HepG2 (cell line): Measurements from ENCODE around the gene PLCB1. TPM values are rescaled to one million over a fixed set of nuclear protein-coding genes. Genes with fewer than 3 reads are reported as not detected.
A peak's percentile ranks its signal among the peaks of the same experiment; 100 is the strongest.

Experiments used
- CREB1 ChIP-seq, 2 experiments: fragments of 450-650 bp in 1 of 2; IDR thresholded peaks; 2 replicates each; pipeline ENCODE4 v1.6.1; 2016 to 2017; ENCODE audit warnings: control low read depth in 1 of 2, mild to moderate bottlenecking in 1 of 2, missing compliant biosample characterization in 1 of 2, missing genetic modification characterization in 1 of 2
- EED ChIP-seq: sonication (generic); formaldehyde crosslinking; IDR thresholded peaks from 2 replicates; pipeline ENCODE4 v1.5.0; 2020; ENCODE audit warnings: mild to moderate bottlenecking, missing genetic modification reagents
- HOXA9 ChIP-seq: sonication (generic); formaldehyde crosslinking; IDR thresholded peaks from 2 replicates; pipeline ENCODE4 v1.8.1; 2022; ENCODE audit warnings: missing genetic modification reagents, mild to moderate bottlenecking, moderate library complexity, borderline replicate concordance
- SSRP1 ChIP-seq: IDR thresholded peaks from 2 replicates; pipeline ENCODE4 v1.6.1; 2016; ENCODE audit warnings: control low read depth
- TFDP1 ChIP-seq: IDR thresholded peaks from 2 replicates; pipeline ENCODE4 v1.6.1; 2016; ENCODE audit warnings: missing compliant biosample characterization, missing genetic modification reagents, borderline replicate concordance
- ZNF18 ChIP-seq: sonication (generic); formaldehyde crosslinking; IDR thresholded peaks from 2 replicates; pipeline ENCODE4 v1.8.0; 2022; ENCODE audit warnings: mild to moderate bottlenecking, missing genetic modification reagents; ENCODE audit not compliant: insufficient replicate concordance
- ZNF207 ChIP-seq: fragments of 450-650 bp; IDR thresholded peaks from 2 replicates; pipeline ENCODE4 v1.6.1; 2016; ENCODE audit warnings: antibody characterized with exemption, borderline replicate concordance
- ZNF563 ChIP-seq: sonication (generic); formaldehyde crosslinking; IDR thresholded peaks from 2 replicates; pipeline ENCODE4 v1.8.0; 2022; ENCODE audit warnings: mild to moderate bottlenecking, moderate library complexity, missing genetic modification reagents
- ZNF724P ChIP-seq: sonication (generic); formaldehyde crosslinking; IDR thresholded peaks from 2 replicates; pipeline ENCODE4 v1.8.0; 2022; ENCODE audit warnings: missing genetic modification reagents, borderline replicate concordance
- ZNF878 ChIP-seq: sonication (generic); formaldehyde crosslinking; IDR thresholded peaks from 2 replicates; pipeline ENCODE4 v1.8.1; 2023; ENCODE audit warnings: mild to moderate bottlenecking, missing genetic modification reagents, moderate library complexity
- polyA plus RNA-seq, 8 experiments: library from polyadenylated mRNA; depleted of rRNA in 3 of 8; stranded (reverse) in 7 of 8; unstranded in 1 of 8; fragments of >200 nt; fragmentation: Illumina TruSeq in 4 of 8; extraction: Trizol in 4 of 8; gene quantifications; 2 replicates each; pipeline versions ENCODE4 v1.2.1 to v1.2.3, GENCODE V29; 2011 to 2016; ENCODE audit warnings: low read depth in 4 of 8, missing spikeins in 1 of 8, mixed read lengths in 1 of 8; ENCODE audit not compliant: insufficient read depth in 1 of 8
- total RNA-seq, 5 experiments: library from RNA; depleted of rRNA; stranded (reverse); fragments of >200 nt; fragmentation: Illumina TruSeq; extraction: Trizol; gene quantifications; 2 replicates each; pipeline ENCODE4 v1.2.3, GENCODE V29; 2016; ENCODE audit warnings: low read depth in 1 of 5
- TF ChIP-seq, protein P1 (sequence below): IDR thresholded peaks from 2 replicates; pipeline ENCODE4 v1.6.1; 2016; ENCODE audit warnings: low read depth, borderline replicate concordance
- TF ChIP-seq, protein P2 (sequence below): IDR thresholded peaks from 2 replicates; pipeline ENCODE4 v1.6.1; 2016; ENCODE audit warnings: low read depth
- TF ChIP-seq, protein P3 (sequence below): IDR thresholded peaks from 2 replicates; pipeline ENCODE4 v1.6.1; 2016
- TF ChIP-seq, protein P4 (sequence below): sonication (generic); formaldehyde crosslinking; IDR thresholded peaks from 2 replicates; pipeline ENCODE4 v1.4.0; 2020; ENCODE audit warnings: missing genetic modification reagents
- TF ChIP-seq, protein P5 (sequence below): IDR thresholded peaks from 2 replicates; pipeline ENCODE4 v1.6.1; 2016; ENCODE audit warnings: mild to moderate bottlenecking
- TF ChIP-seq, protein P6 (sequence below): sonication (generic); formaldehyde crosslinking; IDR thresholded peaks from 2 replicates; pipeline ENCODE4 v1.5.0; 2020; ENCODE audit warnings: missing genetic modification reagents

Gene PLCB1
- total and polyA plus RNA-seq, 2 of the 13 experiments (the other 11 are each of a cell fraction or from before 2014, with no cell fraction given): 42.4 to 55.9 TPM

GRCh38 chr20:8364734-8365078 is 232.6 kb downstream of the PLCB1 start (continued):
- peak; percentile 92 for TF ChIP-seq ZNF18 (CRISPR knock-in tag)
- TF ChIP-seq ZNF724P: no peak
- peak; percentile 70; the same call in 1 of the 2 replicates for TF ChIP-seq ZNF878 (CRISPR knock-in tag)
- TF ChIP-seq CREB1 (IDR thresholded peaks at IDR 0.05): no peak
- 0 out of 2 replicates have a peak, but pooled peaks have one; percentile 24 for TF ChIP-seq CREB1 (CRISPR knock-in tag; IDR thresholded peaks at IDR 0.05)
- TF ChIP-seq, protein P1, sequence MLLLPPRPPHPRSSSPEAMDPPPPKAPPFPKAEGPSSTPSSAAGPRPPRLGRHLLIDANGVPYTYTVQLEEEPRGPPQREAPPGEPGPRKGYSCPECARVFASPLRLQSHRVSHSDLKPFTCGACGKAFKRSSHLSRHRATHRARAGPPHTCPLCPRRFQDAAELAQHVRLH (CRISPR knock-in tag): no peak; the same call in 1 of the 2 replicates
- TF ChIP-seq, protein P2, sequence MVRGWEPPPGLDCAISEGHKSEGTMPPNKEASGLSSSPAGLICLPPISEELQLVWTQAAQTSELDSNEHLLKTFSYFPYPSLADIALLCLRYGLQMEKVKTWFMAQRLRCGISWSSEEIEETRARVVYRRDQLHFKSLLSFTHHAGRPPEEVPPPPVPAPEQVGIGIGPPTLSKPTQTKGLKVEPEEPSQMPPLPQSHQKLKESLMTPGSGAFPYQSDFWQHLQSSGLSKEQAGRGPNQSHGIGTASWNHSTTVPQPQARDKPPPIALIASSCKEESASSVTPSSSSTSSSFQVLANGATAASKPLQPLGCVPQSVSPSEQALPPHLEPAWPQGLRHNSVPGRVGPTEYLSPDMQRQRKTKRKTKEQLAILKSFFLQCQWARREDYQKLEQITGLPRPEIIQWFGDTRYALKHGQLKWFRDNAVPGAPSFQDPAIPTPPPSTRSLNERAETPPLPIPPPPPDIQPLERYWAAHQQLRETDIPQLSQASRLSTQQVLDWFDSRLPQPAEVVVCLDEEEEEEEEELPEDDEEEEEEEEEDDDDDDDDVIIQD (CRISPR knock-in tag): no peak; the same call in 1 of the 2 replicates
- 0 out of 2 replicates have a peak, but pooled peaks have one; percentile 73 for TF ChIP-seq HOXA9 (CRISPR knock-in tag)
- TF ChIP-seq ZNF563 (CRISPR knock-in tag): no peak
- TF ChIP-seq EED (CRISPR knock-in tag): no peak
- TF ChIP-seq, protein P3, sequence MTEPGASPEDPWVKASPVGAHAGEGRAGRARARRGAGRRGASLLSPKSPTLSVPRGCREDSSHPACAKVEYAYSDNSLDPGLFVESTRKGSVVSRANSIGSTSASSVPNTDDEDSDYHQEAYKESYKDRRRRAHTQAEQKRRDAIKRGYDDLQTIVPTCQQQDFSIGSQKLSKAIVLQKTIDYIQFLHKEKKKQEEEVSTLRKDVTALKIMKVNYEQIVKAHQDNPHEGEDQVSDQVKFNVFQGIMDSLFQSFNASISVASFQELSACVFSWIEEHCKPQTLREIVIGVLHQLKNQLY (CRISPR knock-in tag): 0 out of 2 replicates have a peak, but pooled peaks have one; percentile 4
- TF ChIP-seq SSRP1 (CRISPR knock-in tag): no peak
- TF ChIP-seq, protein P4, sequence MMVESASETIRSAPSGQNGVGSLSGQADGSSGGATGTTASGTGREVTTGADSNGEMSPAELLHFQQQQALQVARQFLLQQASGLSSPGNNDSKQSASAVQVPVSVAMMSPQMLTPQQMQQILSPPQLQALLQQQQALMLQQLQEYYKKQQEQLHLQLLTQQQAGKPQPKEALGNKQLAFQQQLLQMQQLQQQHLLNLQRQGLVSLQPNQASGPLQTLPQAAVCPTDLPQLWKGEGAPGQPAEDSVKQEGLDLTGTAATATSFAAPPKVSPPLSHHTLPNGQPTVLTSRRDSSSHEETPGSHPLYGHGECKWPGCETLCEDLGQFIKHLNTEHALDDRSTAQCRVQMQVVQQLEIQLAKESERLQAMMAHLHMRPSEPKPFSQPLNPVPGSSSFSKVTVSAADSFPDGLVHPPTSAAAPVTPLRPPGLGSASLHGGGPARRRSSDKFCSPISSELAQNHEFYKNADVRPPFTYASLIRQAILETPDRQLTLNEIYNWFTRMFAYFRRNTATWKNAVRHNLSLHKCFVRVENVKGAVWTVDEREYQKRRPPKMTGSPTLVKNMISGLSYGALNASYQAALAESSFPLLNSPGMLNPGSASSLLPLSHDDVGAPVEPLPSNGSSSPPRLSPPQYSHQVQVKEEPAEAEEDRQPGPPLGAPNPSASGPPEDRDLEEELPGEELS: no peak
- TF ChIP-seq, protein P5, sequence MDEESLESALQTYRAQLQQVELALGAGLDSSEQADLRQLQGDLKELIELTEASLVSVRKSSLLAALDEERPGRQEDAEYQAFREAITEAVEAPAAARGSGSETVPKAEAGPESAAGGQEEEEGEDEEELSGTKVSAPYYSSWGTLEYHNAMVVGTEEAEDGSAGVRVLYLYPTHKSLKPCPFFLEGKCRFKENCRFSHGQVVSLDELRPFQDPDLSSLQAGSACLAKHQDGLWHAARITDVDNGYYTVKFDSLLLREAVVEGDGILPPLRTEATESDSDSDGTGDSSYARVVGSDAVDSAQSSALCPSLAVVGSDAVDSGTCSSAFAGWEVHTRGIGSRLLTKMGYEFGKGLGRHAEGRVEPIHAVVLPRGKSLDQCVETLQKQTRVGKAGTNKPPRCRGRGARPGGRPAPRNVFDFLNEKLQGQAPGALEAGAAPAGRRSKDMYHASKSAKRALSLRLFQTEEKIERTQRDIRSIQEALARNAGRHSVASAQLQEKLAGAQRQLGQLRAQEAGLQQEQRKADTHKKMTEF (CRISPR knock-in tag): peak; percentile 22; the same call in 1 of the 2 replicates
- no peak for TF ChIP-seq TFDP1 (CRISPR knock-in tag)
- no peak for TF ChIP-seq ZNF207
- TF ChIP-seq, protein P6, sequence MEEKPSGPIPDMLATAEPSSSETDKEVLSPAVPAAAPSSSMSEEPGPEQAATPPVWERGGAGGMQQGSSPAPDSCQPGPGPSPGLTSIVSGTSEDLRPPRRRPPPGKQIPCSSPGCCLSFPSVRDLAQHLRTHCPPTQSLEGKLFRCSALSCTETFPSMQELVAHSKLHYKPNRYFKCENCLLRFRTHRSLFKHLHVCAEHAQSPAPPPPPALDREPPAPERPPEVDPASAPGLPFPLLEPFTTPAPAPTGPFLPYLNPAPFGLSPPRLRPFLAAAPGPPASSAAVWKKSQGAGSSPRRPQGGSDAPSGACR (CRISPR knock-in tag): peak; percentile 43; the same call in 1 of the 2 replicates
